Hepatic stellate cell (primary cell): ENCODE data around the gene BORA.
"Not testable (repeated sequence)": the region's sequence is repeated elsewhere in the genome, so short reads cannot be mapped to it uniquely, and the experiment has no call there.

Source experiments
- DNase-seq: peaks from one replicate; pipeline ENCODE4 v3.0.0; 2011; ENCODE audit warnings: low spot score

The BORA gene

DNA sequence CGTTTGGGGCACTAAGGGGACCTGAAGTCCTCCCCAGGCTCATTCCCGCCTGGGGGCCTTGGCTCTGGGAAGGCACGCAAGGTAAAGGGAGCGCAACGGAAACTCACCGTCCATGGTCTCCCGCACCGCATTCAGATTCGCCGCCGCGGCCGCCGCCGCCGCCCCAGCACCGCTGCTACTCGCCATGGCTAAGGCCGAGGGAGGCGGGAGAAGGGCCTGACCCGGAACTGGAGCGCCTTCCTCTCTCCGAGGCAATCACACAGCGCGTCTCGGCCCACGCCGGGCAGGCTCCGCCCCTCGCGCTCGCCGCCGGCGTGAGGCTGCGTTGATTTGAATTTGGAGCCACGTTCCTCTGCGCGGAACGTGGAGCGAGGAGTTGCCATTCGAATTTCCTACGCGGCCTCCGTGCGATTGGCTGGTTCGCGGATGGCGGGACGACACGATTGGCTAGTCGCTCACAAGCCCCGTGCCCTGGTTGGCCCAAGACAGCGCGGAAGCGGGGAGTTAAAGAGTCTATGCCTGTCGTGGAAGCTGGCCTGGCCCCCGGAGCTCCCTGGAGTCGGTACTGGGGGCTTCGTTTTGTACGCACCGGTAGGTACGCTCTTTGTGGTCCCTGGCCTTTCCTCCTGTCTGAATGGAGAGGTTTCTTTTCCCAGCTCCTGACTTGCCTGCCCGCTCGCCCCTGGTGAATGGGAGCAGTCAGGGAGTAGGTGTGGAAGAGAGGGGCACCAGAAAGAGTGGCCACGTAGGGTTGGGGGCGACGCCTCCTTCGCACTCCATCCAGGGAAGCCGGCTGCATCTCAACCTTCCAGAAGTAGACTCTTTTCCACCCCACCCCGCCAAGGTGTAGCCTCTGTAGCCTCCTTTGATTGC is at the start of gene BORA, which contains the start of gene MZT1:
TSS of gene BORA (plus strand) at position 507 of the 873 bp plus-strand sequence. CDS start 1,018 bp downstream, outside the sequence.
TSS of gene MZT1 (minus strand) at position 213 of the 873 bp plus-strand sequence. CDS start at position 186, 27 bp downstream.
- peak; percentile 94 for DNase-seq

DNA sequence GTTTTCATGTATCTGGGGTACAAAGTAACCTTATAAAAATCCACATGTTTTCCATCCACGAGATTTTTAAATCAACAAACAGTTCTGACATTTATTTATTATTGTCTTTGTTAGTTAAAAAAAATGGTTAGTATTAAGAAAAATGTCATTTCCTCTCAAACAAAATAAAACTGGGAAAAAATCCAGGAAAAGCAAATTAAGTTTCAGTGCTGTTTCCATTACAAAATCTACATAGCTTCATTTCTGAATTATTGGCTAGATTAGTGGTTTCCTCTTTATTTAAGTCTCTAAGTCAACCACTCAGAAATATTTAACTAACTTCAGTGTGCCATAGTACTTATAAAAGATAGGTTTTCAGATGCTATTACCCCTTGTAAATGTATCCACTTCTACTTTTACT is 49.4 kb upstream of the BORA start:
- DNase-seq: no peak

DNA sequence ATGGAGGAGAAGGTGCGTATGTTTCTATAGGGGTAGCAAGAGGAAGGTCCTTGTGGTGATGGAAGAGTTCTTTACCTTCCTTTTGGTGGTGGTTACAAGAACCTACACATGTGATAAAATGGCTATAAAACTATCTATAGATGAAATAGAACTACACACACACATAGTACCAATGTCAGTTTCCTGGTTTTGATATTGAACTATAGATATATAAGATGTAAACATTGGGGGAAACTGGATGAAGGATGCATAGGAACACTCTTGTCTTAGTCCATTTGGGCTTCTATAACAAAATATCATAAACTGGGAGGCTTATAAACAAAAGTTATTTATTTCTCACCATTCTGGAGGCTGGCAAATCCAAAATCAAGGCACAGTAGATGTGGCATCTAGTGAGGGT is 47.4 kb upstream of the BORA start:
- no peak for DNase-seq

DNA sequence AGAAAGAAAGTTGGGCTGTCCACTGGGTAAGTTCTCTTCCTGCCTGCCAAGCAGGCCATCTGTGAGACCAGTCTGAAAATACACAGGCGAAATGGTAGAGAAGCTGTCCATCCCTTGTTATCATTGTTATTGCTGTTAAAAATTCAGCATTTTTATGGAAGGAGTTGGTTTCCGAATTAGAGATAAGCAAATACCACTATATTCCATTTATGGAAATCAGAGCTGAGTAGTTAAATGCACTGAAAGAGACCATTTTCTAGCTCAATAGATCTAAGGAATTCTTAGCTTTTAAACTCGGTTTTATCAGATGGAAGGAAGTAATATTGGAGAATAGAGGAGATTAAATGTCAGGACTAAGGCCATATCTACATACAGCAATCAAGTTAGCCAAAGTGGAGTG is 41.0 kb upstream of the BORA start:
- DNase-seq: peak; percentile 3

- no peak for DNase-seq
Observed at GRCh38 chr13:72689181-72689696, 38.5 kb upstream of the BORA start.

- DNase-seq: no peak
Observed at GRCh38 chr13:72692884-72693514, 34.7 kb upstream of the BORA start.

DNA sequence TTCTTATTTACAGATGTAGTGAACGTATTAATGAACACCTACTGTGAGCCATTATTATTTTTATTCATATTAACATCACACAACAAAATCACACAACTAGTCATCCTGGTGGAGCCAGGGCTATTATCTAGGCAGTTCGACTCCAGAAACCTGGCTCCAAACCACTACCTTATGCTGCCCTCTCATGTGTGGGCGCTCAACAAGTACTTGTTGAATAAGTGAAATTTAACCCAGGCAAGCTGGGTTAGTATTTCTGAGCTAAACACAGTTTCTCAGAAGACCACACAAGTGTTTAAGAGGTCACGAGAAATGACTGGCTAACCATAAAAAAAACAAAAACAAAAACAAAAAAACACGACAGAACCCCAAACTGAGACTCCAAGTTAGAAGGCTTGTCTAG is 33.9 kb upstream of the BORA start:
- DNase-seq: no peak

DNA sequence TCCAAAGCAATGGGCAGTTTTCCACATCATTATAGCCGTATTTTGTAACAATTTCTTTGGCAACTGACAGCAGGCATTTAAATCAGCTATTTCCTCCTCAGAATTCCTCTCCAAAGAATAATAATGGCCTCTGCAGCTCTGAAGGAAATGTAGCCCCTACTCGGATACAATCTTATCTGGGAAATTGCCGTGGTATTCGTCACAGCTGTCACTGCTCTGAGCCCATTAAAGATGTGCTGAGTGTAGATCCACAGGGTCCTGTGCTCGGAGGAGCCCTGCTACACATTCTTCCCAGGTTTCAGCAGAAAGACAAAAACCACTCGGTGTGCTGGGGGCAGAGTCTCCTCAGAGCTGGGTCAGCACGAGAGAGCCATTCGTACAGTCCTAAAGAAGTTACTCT is 33.4 kb upstream of the BORA start:
- DNase-seq: no peak

DNA sequence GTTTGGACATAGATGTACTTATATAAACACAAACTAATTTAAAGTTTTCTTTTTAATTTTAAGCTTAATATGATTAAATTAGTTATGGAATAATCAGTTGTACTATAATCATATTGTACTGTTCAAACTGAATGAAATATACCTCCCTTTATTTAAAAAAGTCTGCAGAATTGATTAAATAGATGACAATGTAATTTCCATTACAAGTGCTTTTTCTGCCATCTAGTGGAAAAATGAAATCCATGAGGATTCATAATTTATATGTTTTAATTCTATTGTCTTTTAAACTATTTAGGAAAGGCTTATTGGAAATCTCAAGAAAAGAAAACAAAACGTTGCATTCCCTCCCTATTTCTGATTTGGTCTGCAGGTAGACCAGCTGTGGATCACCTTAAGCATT is 31.1 kb upstream of the BORA start:
- no peak for DNase-seq

DNA sequence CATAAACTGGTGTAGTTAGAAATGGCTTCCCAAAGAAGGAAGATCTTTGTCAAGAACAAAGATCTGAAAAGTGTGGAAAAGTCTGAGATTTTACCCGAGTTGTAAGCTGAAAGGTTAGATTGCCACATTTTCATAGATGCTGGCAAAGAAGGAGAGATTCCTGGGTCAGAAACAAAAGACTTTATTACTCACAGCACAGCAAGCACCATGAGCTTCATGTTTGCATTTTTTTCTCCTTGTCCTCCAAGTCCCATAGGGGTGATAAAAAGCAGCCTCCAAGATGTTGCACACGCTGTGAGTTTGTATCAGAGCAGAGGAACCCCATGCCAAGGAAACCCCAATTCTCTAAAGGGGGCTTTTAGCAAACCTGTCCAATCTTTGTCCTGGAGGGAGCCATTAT is 29.6 kb upstream of the BORA start:
- DNase-seq: no peak

DNA sequence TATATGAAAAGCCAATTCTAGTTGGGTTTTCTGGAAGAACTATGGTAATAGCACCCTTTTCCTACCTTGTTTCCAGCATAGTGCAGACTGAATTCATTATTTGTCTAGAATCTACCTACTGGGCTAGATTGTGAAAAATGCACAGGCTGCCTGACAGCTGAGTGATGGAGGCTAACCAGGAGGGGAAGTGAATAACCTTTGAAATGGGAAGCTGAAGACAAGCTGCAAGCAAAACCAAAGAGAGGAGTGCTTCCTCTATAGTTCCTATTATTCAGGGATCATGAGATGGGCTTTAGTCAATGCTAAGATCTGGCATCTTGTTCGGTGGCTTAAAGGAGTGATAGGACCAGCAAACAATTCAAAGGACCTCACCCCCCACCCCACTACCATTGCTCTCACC is 27.2 kb upstream of the BORA start:
- no peak for DNase-seq

GRCh38 chr13:72716776-72717175 is 10.9 kb upstream of the BORA start:
- DNase-seq: no peak

- not testable (repeated sequence) for DNase-seq
Observed at GRCh38 chr13:72726185-72726584, 1.5 kb upstream of the BORA start.

DNA sequence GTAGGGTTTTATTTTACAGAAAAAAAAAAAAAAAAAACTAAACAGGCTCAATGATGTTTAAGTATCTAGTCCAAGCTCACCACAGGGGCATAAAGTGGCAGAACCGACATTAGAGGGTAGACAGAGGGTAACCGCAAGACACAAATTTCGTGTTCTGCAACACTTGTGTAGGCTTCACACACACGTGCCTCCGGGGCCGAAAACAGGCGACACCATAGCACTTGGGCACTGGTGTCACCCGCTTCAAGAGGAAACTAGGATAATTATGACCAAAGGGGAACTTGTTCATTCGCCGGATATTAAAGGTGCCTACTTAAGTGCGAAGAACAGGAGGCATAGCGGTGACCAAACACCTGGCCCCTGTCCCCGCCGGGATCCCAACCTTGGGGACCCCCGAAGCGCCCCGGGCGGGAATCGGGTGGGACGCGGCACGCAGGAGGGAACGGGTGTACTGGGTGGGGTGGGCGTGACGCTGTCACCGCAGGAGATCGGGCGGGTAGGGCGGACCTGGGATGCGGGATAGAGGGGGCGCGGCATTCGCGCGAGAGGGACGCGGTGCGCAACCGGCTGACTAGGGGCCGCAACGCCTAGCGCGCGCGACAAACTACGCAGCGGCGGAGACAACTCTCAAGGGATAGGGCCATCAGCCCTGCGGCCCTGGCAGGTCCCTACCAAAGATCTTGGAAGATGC is 852 bp upstream of the BORA start:
- peak; percentile 12 for DNase-seq

DNA sequence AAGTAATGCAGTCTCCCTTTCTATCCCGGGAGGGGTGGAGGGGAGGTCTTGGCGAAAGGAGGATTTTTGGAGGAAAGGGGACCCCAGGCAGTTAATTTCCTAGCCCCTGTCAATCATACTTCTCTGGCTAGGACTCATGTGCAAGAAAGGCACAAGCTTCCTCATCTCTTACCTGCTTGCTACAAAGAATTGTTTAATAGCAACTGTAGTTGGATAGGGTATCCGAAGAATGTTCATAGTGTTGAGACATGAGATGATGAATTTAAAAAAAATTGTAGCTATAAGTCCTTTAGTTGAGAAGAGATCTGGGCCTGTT is 525 bp downstream of the BORA start:
- DNase-seq: no peak

DNA sequence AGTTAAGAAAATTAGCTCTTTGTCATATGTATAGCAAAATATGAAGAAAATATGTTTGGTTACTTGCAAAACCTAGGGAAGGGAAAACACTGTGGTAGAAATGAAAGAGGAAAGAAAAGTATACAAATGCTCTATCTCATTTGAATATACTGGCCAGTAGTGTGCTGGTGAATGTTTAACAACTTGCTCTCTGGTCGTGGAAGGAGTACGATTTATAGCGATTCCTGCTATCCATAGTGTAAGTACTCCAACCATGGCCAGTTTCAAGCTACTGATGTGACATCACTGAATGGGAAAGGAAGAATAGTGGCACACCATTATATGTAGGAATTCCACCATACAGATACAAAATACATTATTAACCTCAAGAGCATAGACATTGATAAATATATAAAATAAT is 9.3 kb downstream of the BORA start:
- no peak for DNase-seq

- no peak for DNase-seq
Observed at GRCh38 chr13:72740015-72740414, 12.3 kb downstream of the BORA start.

- DNase-seq: no peak
Observed at GRCh38 chr13:72745260-72745659, 17.5 kb downstream of the BORA start.

DNA sequence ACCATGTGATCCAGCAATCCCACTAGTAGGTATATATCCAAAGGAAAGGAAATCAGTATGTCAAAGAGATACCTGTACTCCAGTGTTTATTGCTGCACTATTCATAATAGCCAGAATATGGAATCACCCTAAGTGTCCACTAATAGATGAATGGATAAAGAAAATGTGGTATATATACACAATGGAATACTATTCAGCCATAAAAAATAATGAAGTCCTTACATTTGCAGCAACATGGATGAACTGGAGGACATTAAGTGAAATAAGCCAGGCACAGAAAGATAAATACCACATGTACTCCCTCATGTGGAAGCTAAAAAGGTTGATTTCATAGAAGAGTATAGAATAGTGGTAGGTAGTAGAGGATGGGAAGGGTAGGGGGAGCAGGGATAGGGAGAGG is 23.5 kb downstream of the BORA start:
- DNase-seq: no peak

DNA sequence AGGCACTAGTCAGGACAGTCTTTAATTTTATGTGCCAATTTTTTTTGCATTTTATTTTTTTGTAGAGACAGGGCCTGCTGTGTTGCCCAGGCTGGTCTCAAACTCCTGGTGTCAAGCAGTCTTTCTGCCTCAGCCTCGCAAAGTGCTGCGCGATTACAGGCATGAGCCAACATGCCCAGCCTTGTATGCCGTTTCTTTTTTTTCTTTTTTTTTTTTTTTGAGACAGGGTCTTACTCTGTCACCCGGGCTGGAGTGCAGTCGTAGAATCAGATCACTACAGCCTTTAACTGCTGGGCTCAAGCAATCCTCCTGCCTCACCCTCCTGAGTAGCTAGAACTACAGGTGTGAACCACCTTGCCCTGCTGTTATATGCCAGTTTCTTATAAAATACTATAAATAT is 26.4 kb downstream of the BORA start:
- DNase-seq: no peak

- DNase-seq: no peak
Observed at GRCh38 chr13:72757792-72758535, 30.2 kb downstream of the BORA start.

- no peak for DNase-seq
Observed at GRCh38 chr13:72760189-72760588, 32.5 kb downstream of the BORA start.
